ENCODE data around the gene CST6.

Gene CST6

DNA sequence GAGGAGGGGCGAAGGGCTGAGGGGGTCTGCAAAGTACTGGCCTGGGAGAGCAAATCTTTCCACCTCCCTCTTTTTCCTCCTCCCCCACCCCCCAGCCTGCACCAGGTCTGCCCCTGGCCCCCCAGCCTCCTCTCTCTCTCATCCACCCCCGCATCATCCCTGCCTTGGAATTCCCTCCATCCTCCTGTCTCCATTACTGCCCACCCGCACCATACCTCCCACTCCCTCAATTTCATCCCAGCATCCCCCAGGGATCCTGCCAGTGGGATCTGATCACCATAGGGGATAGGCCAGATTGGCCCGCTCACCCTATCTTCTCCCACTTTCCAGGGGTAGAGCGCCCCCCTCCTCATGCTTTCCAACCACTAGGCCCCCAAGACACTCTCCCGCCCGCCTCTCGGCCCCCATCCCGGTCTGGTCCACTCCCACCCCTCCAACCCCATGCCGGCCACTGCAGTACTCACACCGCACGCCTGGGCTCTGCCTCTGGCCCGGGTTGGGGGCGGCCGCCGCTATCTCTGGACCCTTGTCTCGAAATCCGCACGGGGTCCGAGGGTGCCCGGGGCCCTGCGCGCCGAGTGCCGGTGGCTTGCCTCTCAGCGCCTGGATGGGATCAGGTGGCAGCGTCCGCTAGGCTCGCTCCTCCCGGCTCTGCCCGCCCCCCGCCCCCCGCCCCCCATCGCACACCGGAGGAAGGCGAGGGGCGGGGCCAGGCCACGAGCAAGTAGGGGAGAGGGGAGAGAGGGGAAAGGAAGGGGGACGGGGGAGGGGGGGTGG is 36.9 kb downstream of the CST6 start, which contains the start of gene GAL3ST3:
Gene GAL3ST3, minus strand, starts transcription at position 615 of the 777 bp plus-strand sequence. CDS start 3,746 bp downstream, outside the sequence.
- DNase-seq = no peak

DNA sequence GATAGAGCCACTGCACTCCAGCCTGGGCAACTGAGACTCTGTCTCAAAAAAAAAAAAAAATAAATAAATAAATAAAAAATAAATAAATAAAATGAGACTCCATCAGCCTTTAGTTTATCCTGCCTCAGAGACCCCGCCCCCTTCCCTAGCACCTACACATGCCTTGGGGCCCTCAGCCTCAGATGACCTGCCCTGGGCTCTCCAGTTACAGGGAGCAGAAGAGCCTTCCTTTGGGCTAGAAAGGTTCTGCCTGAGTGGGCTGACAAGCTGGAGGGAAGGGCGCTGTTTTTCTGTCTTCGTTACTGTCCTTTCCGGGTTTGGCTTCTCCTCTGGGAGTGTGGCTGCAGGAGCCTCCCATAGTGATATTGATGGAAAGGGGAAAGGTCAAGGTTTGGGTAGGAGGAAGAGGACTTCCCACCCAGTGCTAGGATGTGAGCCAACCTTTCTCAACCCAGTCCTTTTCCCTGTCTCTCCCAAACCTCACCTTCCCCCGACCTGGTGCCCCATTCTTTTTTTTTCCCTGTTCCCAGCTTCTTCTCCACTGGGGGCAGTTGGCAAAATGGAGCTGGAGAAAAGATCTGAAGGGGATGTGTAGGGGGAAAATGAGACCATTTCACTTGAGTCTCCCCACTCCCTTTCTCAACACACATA is 38.9 kb downstream of the CST6 start:
- no peak for DNase-seq

DNA sequence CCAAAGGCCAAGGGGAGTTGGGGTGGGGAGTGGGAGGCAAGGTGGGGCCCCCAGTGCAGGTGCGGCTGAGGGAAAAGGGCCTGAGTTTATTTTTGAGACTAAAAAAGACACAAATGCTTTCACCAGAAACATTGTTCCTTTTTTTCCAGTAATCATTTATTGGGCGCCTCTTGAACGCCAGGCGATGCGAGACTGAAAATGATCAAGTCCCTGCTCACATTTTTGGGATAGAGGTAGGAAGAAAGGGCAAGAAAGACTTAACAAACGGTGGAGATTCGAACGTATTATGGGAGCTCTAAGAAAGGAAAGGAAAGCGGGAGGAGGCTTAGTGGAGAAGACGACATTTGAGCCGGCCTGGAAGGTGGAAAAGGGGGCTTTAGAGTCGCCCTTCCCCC is 39.6 kb downstream of the CST6 start:
- DNase-seq = no peak

DNA sequence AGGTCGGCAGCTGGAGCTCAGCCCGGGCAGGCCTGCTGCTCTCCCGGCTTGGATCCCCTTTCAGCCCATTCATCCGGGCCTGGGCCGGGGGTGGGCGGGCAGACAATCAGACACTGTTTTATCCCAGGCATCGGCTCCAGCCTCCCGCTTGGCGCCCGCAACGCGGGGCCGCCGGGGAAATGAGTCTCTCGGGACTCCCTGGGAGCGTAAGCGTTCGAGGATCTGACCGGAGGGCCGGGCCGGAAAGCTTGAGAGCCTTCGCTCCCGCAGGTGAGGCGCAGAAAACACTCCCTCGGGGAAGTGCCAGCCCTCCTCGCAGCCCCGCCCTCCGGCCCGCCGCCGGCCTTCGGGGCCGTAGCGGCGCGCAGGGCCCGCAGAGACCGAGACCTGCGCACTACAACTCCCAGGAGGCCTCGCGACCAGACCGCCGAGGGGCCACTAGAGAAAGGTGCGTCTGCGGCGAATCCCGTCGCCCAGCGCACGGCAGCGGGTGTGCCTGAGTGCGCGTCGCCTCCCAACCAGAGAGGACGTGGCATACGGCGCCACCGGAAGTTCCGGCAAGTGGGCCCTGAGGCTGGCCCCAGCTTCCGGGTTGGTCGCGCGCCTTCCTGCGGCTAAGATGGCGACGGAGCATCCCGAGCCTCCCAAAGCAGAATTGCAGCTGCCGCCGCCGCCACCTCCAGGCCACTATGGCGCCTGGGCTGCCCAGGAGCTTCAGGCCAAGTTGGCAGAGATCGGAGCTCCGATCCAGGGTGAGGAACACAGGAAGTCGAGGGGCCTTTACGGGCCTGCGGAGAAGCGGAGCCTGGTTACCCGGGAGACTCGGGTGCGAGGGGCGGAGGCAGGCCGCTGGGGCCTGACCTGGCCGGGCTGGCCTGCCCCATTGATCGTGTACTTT is 40.2 kb downstream of the CST6 start, which contains the start of gene SF3B2:
Gene SF3B2, plus strand, starts transcription at position 599 of the 898 bp plus-strand sequence. Its CDS starts 21 bp downstream, at position 620.
- DNase-seq = peak; percentile 99

DNA sequence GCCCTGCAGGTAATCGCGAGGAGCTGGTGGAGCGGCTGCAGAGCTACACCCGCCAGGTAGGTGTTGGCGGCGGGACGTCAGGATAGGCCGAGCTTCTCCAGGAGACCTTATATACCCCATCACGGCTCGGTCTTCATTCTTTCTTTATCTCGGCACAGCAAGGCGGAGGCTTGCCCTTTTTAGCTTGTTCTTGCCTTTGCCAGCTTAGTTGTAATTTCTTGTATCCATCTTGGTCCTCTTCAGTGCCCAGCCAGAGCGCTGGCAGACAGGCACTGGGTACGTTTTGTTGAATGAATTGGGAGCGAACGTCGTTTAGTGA is 40.8 kb downstream of the CST6 start:
- DNase-seq = no peak

DNA sequence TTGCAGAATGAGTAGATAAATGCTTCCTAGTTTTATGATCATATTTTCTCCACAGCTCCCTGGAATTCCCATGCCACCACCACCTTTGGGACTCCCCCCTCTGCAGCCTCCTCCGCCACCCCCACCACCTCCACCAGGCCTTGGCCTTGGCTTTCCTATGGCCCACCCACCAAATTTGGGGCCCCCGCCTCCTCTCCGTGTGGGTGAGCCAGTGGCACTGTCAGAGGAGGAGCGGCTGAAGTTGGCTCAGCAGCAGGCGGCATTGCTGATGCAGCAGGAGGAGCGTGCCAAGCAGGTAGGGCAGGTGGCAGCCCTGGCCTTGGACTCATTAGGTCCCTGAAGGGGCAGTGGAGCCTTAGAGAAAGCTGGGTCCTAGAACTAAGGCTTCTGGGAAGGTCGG is 43.2 kb downstream of the CST6 start:
- no peak for DNase-seq

DNA sequence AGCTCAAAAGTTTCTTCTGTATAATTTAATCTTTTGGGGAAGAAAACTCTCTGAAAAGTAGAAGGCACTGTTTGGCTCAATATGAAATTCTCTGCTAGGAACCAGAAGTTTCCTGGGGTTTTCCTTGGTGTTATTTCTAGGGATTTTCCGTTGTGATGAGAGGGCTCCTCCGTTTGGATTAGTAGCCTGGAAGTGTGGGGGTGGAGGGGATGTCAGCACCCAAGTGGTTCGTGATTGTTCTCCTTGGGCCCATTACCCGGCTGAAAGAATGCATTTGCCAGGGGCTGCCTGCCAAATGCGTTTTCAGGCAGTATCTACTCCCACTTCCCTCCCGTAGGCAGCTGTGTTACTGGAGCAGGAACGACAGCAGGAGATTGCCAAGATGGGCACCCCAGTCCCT is 44.7 kb downstream of the CST6 start:
- no peak for DNase-seq

DNA sequence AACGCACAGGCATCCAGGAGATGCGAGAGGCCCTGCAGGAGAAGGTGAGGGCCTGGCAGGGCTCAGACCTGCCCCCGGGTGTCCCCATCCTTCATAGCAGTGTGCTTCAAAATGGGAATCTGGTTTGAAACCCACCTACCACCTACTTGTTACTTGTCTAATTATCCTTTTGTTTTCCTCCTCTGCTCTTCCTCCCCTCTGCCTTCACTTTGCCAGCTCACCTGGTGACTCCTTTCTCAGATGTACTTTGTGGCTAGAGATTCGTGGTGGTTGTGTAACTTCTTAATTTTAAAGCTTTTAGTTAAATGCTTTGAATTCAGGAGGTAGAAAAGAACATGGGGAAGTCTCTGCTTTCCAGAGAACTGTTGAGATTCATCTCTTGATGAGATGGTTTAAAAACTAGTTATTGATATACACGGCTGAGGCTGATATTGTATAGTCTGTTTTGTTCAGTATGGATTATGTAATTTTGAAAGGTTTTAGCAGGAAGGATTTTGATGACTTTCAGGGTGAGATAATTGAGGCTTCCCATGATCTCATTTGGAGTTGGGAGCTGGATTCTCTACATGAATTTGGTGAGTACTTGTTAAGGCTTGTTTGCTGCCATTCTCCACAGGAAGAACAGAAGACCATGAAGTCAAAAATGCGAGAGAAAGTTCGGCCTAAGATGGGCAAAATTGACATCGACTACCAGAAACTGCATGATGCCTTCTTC is 48.3 kb downstream of the CST6 start:
- DNase-seq = no peak

DNA sequence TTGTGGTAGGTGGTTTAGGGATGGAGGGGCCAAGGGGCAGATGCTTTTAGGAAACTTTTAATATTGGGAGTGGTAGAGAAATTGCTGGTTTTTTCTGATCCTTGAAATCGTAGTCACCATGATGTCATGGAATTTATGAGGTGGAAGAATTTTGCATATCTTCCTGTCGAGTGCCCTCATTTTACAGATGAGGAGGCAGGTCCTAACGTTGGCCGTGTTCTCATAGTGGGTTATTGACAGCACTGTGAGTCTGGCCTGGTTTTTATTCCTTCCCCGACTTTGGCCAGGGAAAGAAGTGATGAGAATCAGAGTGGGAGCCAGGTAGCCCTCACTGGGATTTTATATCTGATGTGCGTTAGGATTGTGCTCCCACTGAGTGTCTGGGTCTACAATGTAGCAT is 49.5 kb downstream of the CST6 start:
- DNase-seq = no peak

DNA sequence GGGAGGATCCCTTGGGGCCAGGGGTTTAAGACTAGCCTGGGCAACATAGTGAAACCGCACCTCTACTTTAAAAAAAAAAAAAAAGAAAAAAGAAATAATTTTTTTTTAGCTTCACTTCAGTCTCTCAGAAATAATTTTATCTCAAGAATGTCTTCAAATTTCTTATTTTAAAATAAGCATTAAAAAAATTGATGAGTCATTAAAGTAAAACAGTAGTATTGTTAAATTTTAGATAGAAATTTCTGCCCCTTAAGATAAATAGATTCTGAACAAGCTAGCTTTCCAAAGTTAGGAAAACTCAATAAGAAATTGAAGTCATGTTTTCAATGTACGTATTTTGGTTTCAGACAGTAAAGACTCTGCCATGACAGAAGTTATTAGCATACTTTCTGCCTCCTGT is 50.6 kb downstream of the CST6 start:
- no peak for DNase-seq

Measured in fibroblast of skin of right biceps (primary cell).